NB4 (cell line): Measurements from ENCODE around the gene CC2D1A.

Source experiments
- DNase-seq: peaks from one replicate; pipeline ENCODE4 v3.0.0; 2010; ENCODE audit warnings: low read depth
- H3K4me3 ChIP-seq: one replicate; pipeline ENCODE4 v1.5.1; 2011; ENCODE audit warnings: mild to moderate bottlenecking, low read depth, low read length, moderate library complexity
- MYC ChIP-seq: IDR thresholded peaks from 2 replicates; pipeline ENCODE4 v1.6.1; 2011; ENCODE audit warnings: low read depth, low read length
- POLR2A ChIP-seq: IDR thresholded peaks from 2 replicates; pipeline ENCODE4 v1.6.1; 2011; ENCODE audit warnings: mild to moderate bottlenecking; ENCODE audit not compliant: insufficient read length; ENCODE audit errors: extremely low read depth
- TF ChIP-seq, protein P1 (sequence below): IDR thresholded peaks from 2 replicates; pipeline ENCODE4 v1.6.1; 2011; ENCODE audit warnings: low read depth, low read length
- TF ChIP-seq, protein P2 (sequence below): IDR thresholded peaks from one replicate; pipeline ENCODE4 v1.5.1; 2012; ENCODE audit warnings: low read depth, low read length

Gene CC2D1A

GRCh38 chr19:13960863-13961784, 55.1 kb downstream of the CC2D1A start:
- DNase-seq: no peak
- H3K4me3 ChIP-seq: no peak overlapping the region
- TF ChIP-seq POLR2A (no peak), MYC (no peak)
- TF ChIP-seq, protein P1, sequence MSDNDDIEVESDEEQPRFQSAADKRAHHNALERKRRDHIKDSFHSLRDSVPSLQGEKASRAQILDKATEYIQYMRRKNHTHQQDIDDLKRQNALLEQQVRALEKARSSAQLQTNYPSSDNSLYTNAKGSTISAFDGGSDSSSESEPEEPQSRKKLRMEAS: no peak
- TF ChIP-seq, protein P2, sequence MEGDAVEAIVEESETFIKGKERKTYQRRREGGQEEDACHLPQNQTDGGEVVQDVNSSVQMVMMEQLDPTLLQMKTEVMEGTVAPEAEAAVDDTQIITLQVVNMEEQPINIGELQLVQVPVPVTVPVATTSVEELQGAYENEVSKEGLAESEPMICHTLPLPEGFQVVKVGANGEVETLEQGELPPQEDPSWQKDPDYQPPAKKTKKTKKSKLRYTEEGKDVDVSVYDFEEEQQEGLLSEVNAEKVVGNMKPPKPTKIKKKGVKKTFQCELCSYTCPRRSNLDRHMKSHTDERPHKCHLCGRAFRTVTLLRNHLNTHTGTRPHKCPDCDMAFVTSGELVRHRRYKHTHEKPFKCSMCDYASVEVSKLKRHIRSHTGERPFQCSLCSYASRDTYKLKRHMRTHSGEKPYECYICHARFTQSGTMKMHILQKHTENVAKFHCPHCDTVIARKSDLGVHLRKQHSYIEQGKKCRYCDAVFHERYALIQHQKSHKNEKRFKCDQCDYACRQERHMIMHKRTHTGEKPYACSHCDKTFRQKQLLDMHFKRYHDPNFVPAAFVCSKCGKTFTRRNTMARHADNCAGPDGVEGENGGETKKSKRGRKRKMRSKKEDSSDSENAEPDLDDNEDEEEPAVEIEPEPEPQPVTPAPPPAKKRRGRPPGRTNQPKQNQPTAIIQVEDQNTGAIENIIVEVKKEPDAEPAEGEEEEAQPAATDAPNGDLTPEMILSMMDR: no peak

- no peak overlapping the region for H3K4me3 ChIP-seq
- DNase-seq: no peak
- TF ChIP-seq POLR2A (no peak), MYC (no peak)
- TF ChIP-seq, protein P1: no peak
- TF ChIP-seq, protein P2: no peak
Observed at GRCh38 chr19:13961826-13962698, 56.1 kb downstream of the CC2D1A start.

DNA sequence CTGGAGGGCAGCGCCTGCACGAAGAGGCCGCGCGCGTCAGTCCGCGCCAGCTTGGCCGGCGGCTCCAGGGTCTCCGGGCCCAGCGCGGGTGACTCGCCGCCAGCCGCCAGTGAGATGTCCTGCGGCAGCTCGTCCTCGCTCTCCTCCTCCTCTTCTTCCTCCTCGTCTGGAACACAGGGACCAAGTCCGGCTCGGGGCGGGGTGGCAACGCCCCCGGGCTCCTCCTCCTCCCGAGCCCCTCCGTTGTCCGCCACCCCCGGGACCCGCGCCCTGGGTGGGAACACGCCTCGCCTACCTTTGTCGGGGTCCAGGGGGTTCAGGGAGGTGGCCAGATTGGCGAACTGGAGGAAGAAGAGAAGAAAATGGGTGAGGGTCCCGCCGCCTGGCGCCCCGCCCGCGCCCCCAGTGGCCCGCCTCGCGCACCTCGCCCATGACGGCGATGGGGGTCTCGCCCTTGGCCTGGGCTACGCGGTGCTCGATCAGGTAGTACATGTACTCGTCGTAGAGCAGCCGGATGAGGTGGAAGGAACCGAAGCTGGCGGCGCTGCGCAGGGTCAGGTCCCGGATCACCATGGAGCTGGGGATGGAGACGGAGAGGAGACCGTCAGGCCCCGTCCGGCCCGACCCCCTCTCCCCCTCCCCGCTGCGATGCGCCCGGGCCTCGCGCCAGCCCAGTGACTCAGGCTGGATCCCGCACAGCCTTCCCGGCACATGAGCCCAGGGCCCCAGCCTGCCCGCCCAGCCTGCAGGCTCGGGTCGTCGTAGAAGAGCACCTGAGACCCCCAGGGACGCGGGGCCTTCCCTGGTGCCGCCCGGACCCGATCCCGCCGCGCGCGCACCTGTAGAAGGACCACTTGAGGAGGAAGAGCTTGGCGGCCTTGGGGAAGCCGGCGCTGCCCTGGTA, 57.0 kb downstream of the CC2D1A start:
- no peak for TF ChIP-seq MYC
- TF ChIP-seq, protein P1: no peak
- no peak for TF ChIP-seq POLR2A
- TF ChIP-seq, protein P2: no peak
- no peak for DNase-seq
- no peak overlapping the region for H3K4me3 ChIP-seq

- DNase-seq: no peak
Observed at GRCh38 chr19:13963603-13964105, 57.7 kb downstream of the CC2D1A start.

More at GRCh38 chr19:13963603-13964105, 57.7 kb downstream of the CC2D1A start:
- TF ChIP-seq, protein P2: no peak
- no peak for TF ChIP-seq POLR2A
- TF ChIP-seq MYC: no peak
- TF ChIP-seq, protein P1: no peak
- H3K4me3 ChIP-seq: no peak overlapping the region
